ENCODE measurements around the gene PLCH2.
"Not testable (repeated sequence)": the region's sequence is repeated elsewhere in the genome, so short reads cannot be mapped to it uniquely, and the experiment has no call there.

PLCH2 gene

DNA sequence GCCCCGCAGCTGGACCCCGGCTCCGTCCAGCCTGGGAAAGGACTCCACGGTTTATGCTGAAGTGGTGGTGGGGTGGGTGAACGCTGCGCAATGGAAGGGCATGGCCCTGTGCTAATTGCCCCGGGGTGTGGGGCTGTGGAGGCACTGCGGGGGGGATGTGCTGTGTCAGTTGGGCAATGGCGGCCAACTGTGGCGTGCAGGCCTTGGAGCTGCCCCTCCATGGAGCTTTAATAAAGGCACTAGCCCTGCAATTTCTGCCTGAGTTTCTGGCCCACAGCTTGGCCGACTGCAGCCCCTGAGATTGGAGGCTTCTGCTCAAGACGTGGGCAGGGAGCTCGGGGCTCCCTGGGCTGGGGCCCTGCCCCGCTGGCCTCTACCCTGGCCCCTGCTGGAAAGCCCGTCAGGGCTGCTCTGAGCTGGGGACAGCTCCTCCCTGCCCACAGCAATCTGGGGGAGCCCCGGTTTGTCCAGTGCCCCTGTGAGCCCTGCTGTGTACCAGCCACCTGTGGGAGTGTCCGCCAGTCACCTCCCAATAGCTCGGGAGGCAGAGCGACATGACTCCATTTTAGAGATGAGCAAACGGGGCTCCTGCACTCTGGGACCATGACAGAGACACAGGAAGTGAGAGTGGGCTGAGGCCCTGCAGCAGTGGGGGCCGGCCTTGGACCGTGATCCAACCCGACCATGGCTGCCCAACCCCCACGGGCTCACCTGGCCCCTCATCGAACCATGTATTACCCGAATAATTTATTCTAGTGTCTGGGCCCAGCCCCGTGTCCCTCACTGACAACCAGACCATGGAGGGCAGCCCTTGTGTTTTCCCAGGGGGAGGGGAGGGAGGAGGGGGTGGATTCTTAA is 71.3 kb downstream of the PLCH2 start:
- peak; percentile 43 for DNase-seq

- peak; percentile 74 for DNase-seq
These were observed 72.0 kb downstream of the PLCH2 start for GRCh38 chr1:2548068-2548589.

DNA sequence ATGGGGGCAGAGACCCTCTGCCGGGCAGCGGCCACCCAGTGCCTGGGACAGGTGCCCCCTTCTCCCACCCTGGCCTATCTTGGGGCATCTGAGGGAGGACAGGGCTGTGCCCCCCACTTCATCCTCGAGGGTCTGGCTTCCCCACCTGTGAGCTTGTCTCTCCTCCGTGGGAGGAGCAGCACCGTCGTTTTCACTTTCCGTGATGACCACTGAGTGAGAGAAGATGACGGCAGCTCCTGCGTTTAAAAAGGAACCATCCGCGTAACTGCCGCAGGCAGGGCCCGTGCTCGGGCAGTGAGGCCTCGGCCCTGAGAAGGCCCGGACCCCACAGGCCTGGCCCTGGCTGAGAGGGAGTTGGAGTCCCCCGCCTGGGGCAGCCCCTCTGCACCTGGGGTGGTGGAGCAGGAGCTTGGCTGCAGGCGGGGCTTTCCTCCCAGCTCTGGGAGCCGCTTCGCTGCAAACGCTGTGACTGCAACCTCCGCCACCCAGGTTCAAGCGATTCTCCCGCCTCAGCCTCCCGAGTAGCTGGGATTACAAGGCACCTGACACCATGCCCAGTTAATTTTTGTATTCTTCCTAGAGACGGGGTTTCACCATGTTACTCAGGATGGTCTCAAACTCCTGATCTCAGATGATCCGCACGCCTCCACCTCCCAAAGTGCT is 73.4 kb downstream of the PLCH2 start:
- DNase-seq: not testable (repeated sequence)

DNA sequence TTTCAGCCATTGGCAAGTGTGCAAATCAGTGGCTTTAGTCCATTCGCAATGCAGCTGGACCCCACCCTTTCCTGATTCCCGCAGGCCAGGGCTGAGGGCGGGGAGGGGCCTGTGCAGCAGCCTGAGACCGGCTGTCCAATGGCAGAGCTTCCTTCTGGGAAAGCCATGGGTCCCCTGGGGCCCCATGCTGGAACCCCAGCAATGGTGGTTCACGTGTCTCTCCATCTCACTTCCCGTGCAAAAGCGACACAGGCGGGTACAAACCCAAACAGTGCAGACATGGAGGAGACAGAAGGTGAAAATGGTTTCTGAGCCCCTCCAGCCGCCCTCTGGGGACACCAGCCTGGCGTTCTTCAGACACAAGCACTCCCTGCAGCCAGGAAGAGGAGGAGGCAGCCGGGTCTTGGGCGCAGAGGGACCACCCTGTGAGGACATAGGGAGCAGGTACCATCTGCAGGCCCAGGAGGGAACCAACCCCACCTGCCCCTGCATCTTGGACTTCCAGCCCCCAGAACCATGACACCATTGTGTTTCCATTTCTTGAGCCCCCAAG is 74.3 kb downstream of the PLCH2 start:
- not testable (repeated sequence) for DNase-seq

DNA sequence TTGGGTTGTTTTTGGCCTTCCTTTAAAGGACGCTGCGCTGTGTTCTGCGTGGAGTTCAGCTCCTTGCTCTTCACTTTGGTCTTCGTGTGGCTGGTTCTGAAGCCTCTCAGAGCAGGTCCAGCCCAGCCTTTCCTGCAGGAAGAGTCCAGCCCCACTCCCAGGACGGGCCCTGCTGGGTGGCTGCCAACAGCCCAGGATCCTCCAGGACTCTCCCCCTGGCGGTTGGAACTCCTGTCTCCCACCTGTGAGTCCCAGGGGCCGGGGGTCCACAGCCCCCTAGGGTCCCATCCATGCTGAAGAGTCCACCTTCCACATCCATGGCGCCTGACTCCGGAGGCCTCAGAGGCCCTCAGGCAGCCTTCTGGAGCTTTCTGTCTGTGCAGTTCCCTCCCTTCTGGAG is 75.5 kb downstream of the PLCH2 start:
- not testable (repeated sequence) for DNase-seq

- DNase-seq: no peak
These were observed 76.1 kb downstream of the PLCH2 start for GRCh38 chr1:2552189-2552588.

DNA sequence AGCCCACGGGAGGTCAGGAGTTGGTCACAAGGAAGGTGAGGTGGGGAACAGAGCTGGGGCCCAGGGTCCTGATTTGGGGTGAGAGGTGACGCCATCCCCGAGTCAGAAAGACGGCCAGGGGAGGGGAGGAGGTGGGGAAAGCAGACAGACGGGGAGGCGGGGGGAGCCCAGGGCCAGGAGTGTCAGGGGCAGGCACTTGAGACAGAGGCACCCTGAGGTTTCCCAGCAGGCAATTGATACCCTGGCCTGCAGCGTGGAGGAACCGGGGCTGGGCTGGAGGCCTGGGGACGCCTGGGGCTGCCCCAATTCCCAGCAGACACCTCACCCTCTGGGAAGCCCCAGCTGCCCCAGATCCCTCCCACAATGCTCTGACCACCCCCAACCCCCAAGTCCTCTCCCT is 77.0 kb downstream of the PLCH2 start:
- DNase-seq: not testable (repeated sequence)

DNA sequence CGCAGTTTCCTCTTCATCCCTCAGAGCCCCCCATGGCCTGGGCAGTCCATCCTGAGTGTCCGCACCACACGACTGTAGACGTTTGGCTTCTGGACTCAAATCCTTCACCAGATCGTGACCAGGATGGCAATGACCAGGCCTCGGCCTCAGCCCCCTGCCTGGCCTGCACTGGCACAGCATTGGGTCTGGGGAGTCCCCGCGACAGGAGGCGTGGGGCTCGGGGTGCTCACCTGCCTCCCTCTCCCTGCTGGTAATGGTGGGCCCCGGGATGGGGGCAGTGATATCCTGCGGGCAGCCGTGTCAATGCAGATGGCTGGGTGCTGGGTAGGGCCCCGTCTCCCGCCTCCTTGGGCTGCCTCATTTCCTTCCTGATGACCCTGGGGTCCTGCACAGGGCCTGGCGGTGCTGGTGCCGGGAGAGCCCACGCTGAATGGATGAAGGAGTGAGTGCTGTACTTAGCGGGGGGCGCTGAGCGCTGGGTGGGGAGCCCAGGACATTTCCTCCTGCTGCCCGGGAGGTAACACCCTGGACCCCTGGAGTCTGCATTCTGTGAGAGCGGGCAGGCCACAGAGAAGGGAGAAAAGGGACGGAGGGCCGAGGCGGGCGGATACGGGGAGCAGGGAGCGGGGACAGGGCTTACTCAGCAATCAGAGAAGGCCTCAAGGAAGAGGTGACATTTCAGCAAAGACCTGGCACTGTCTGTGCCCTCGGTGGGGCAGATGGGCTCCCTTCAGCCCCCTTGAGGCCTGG is 78.0 kb downstream of the PLCH2 start:
- no peak for DNase-seq

DNA sequence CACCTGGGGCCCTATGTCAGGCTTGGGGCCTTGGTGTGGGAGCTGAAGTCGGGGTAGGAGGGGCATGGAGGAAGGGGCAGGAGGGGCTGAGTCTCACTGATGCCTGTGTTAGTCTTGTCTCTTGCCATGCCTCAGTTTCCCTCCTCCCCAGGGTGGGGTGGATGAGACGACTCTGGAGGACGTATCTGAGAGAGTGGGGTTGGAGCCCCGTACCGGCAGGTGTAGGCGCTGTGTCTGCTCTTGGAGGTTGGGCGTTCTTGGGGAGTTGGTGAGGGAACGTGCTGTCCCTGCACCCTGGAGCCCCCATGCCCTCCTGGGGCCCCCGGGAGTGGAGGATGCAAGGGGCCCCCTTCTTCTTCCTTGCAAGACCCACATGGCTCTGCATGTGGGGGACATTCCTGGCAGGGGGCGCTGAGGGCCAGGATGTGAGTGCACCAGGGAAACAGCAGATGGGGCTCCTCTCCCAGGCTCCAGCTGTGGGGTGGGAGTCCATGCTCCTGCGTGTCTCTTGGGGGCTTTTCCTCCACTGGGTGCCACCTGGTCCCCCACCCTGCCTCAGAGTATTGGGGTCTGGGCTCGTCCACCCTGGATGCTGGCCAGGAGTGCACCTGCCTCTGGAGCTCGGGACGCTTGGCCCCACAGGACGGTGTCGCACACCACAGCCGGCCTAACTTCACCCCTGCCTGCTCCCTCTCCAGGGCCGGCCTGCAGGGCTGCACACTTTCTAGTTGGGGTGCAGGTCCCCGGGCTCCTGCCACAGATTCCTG is 78.7 kb downstream of the PLCH2 start:
- DNase-seq: peak; percentile 44

Measured in central memory CD4-positive, alpha-beta T cell (primary cell).